Ishikawa (cell line): ENCODE results near the gene LGR6.

Source experiments
- CEBPB ChIP-seq: IDR thresholded peaks from 2 replicates; pipeline ENCODE4 v1.6.1; 2012
- CREB1 ChIP-seq: IDR thresholded peaks from 2 replicates; pipeline ENCODE4 v1.6.1; 2012; ENCODE audit warnings: low read depth
- EGR1 ChIP-seq: IDR thresholded peaks from 2 replicates; pipeline ENCODE4 v1.6.1; 2012
- EP300 ChIP-seq: IDR thresholded peaks from 2 replicates; pipeline ENCODE4 v1.6.1; 2012; ENCODE audit warnings: borderline replicate concordance
- FOXM1 ChIP-seq: IDR thresholded peaks from 2 replicates; pipeline ENCODE4 v1.6.1; 2012; ENCODE audit warnings: low read depth, borderline replicate concordance
- NFIC ChIP-seq: IDR thresholded peaks from 2 replicates; pipeline ENCODE4 v1.6.1; 2012
- RAD21 ChIP-seq: IDR thresholded peaks from 2 replicates; pipeline ENCODE4 v1.6.1; 2012; ENCODE audit warnings: low read depth
- TAF1 ChIP-seq: IDR thresholded peaks from 2 replicates; pipeline ENCODE4 v1.6.1; 2012; ENCODE audit warnings: low read depth, mild to moderate bottlenecking
- TCF12 ChIP-seq: IDR thresholded peaks from 2 replicates; pipeline ENCODE4 v1.6.1; 2012; ENCODE audit warnings: low read depth
- TEAD4 ChIP-seq: IDR thresholded peaks from 2 replicates; pipeline ENCODE4 v1.6.1; 2012
- YY1 ChIP-seq: IDR thresholded peaks from 2 replicates; pipeline ENCODE4 v1.6.1; 2012; ENCODE audit warnings: low read depth
- ZBTB7A ChIP-seq: IDR thresholded peaks from 2 replicates; pipeline ENCODE4 v1.6.1; 2012; ENCODE audit warnings: low read depth
- TF ChIP-seq, protein P1 (sequence below): IDR thresholded peaks from 2 replicates; pipeline ENCODE4 v1.6.1; 2012
- TF ChIP-seq, protein P2 (sequence below): IDR thresholded peaks from 2 replicates; pipeline ENCODE4 v1.6.1; 2012
- TF ChIP-seq, protein P3 (sequence below): IDR thresholded peaks from 2 replicates; pipeline ENCODE4 v1.6.1; 2012; ENCODE audit warnings: low read depth, mild to moderate bottlenecking

LGR6 gene

DNA sequence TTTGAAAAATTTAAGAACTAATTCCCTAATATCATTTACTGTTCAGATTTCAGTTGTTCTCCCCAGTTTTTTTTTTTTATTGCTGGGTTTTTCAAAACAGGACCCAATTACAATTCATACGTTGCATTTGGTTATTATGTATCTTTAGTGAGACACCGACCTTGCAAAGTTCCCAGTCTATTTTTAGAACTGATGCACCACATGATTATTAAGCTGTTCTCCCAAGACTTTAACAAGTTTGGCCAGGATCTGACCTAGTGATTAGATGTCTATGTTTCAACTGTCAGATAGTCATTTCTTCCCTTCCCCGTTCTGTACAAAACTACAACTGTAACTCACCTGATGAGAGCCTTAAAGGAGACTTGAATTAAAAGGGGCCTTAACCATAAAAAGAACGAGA, 140.3 kb downstream of the LGR6 start:
- TF ChIP-seq, protein P1, sequence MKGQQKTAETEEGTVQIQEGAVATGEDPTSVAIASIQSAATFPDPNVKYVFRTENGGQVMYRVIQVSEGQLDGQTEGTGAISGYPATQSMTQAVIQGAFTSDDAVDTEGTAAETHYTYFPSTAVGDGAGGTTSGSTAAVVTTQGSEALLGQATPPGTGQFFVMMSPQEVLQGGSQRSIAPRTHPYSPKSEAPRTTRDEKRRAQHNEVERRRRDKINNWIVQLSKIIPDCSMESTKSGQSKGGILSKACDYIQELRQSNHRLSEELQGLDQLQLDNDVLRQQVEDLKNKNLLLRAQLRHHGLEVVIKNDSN, result no peak
- TF ChIP-seq FOXM1 (no peak), EP300 (no peak), TCF12 (no peak), CREB1 (no peak), CEBPB (no peak), EGR1 (no peak), ZBTB7A (no peak), TEAD4 (no peak), NFIC (no peak), TAF1 (no peak), RAD21 (no peak), YY1 (no peak)
- TF ChIP-seq, protein P2, sequence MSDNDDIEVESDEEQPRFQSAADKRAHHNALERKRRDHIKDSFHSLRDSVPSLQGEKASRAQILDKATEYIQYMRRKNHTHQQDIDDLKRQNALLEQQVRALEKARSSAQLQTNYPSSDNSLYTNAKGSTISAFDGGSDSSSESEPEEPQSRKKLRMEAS, result no peak
- TF ChIP-seq, protein P3, sequence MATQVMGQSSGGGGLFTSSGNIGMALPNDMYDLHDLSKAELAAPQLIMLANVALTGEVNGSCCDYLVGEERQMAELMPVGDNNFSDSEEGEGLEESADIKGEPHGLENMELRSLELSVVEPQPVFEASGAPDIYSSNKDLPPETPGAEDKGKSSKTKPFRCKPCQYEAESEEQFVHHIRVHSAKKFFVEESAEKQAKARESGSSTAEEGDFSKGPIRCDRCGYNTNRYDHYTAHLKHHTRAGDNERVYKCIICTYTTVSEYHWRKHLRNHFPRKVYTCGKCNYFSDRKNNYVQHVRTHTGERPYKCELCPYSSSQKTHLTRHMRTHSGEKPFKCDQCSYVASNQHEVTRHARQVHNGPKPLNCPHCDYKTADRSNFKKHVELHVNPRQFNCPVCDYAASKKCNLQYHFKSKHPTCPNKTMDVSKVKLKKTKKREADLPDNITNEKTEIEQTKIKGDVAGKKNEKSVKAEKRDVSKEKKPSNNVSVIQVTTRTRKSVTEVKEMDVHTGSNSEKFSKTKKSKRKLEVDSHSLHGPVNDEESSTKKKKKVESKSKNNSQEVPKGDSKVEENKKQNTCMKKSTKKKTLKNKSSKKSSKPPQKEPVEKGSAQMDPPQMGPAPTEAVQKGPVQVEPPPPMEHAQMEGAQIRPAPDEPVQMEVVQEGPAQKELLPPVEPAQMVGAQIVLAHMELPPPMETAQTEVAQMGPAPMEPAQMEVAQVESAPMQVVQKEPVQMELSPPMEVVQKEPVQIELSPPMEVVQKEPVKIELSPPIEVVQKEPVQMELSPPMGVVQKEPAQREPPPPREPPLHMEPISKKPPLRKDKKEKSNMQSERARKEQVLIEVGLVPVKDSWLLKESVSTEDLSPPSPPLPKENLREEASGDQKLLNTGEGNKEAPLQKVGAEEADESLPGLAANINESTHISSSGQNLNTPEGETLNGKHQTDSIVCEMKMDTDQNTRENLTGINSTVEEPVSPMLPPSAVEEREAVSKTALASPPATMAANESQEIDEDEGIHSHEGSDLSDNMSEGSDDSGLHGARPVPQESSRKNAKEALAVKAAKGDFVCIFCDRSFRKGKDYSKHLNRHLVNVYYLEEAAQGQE, result no peak

DNA sequence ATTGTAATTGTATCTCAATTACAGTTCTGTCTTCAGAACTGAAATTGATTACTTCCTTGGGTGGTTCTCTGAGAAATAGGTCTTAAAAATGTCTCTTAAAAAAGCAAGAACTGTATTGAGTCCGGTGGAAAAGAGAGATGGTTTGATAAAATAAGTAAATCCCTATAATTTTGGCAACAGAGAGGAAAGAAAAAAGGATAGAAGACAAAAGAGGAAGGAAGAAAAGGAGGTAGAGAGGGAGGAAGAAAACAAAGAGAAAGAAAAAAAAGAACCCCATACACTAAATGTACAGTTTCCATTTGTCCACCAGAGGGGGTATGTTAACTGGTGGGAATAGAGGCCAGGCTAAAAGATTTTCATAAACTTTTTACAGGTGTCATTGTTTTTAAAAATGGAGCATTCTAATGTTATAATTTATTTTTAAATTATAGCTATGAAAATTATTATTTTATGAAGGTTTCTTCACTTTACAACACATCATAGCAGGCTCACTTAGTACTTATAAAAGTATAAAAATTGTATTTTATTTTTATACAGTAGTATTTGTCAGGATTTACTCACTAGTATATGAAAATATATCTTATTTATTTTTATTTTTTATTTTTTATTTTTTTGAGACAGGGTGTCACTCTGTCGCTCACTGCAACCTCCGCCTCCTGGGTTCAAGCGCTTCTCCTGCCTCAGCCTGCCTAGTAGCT, 150.2 kb downstream of the LGR6 start:
- TF ChIP-seq, protein P2, result no peak
- peak; percentile 69 for TF ChIP-seq RAD21
- TF ChIP-seq ZBTB7A, result no peak

DNA sequence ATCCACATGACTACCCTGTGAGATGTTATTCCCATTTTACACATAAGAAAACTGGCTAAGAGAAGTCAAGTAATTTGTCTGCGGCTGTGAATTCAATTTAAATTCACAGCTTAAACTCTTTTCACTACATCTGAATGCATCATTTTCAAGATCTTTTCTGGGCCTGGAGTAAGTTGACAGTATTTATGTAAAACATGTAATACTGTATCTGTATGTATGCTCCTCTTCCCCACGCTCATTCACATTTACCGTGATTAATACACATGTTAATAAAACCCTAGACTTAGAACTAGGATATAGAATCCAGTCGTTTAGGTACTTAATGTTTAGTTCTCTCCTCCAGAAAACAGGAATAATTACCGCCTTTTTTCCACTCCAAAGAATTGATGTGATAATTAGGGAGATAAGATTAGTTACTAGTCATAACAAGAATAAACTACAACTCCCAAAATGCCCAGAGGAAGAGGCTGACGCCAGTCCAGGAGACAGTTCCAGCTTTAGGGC, 154.5 kb downstream of the LGR6 start:
- TF ChIP-seq TAF1, result no peak
- 0 out of 2 replicates have a peak, but pooled peaks have one; percentile 55 for TF ChIP-seq NFIC
- 0 out of 2 replicates have a peak, but pooled peaks have one; percentile 61 for TF ChIP-seq CEBPB
- no peak for TF ChIP-seq YY1
- peak; percentile 90 for TF ChIP-seq CREB1

DNA sequence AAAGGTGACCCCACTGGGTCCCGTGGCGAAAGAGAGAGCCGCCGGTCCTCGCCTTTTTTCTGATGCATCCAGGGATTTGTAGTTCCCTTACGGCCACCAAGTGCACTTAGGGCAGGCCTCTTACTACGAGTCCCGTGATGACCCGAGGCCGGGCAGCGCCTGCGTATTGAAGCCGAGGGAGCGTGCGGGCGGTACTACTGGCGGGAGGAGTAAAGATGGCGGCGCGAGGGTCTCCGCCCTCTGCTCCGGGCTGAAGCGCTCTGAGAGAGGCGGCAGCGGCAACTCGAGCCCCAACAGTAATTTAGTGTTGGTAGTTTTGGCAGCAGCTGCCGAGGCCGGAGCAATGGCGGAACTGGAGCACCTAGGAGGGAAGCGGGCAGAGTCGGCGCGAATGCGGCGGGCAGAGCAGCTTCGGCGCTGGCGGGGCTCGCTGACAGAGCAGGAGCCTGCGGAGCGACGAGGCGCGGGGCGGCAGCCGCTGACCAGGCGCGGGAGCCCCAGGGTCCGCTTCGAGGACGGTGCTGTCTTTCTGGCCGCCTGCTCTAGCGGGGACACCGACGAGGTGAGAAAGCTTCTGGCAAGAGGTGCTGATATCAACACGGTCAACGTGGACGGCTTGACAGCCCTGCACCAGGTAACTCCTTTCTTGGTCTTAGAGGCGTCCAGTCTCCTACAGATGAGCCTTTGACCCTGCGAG, 155.1 kb downstream of the LGR6 start, which contains the start of gene PPP1R12B:
Gene PPP1R12B (plus strand): TSS at position 191 of the 697 bp plus-strand sequence. CDS start 153 bp downstream, at position 344.
- TF ChIP-seq CEBPB (no peak; the same call in 1 of the 2 replicates), EP300 (no peak; the same call in 1 of the 2 replicates), ZBTB7A (0 out of 2 replicates have a peak, but pooled peaks have one; percentile 54), NFIC (no peak; the same call in 1 of the 2 replicates), FOXM1 (no peak), TEAD4 (no peak), RAD21 (no peak), EGR1 (peak; percentile 39; the same call in 1 of the 2 replicates), CREB1 (peak; percentile 7; the same call in 1 of the 2 replicates), TCF12 (peak; percentile 59), TAF1 (peak; percentile 98), YY1 (peak; percentile 98)
- TF ChIP-seq, protein P1, result peak; percentile 84
- TF ChIP-seq, protein P3, result no peak
- TF ChIP-seq, protein P2, result peak; percentile 55

DNA sequence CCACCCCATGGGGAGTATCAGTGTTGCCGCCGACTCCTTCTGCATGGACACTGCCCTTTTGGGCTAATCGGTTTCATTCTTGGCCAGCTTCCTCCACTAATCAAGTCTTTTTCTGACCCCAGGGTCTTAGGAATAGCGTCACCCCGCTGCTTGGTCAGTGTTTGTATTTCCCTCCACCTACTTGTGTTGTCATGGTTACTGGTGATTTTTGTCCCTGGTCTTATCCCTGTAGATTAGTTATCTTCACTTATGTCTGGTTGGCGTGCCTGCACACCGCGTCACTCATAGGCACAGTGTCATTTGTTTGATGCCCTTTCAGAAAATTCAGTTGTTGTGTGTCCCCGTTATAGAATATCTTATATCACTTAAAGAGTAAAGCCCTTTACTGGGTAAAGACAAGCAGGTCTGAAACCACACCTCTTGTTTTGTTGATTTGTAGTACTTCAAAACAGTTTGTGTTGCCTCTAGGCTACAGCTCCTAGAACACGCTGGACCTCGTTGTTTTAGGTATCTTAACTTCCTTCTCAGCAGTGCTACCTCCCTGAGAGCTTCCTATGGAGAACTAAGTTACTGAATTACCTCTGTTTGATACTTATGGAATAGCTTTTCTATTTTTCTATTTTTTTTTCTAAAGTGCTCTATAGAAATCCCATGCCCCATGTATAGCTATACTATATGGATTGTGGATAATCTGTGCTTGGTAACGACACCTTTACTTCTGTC, 155.8 kb downstream of the LGR6 start:
- TF ChIP-seq, protein P3, result no peak
- TF ChIP-seq, protein P2, result no peak
- TF ChIP-seq ZBTB7A (no peak), EGR1 (no peak), TCF12 (no peak), RAD21 (no peak), CREB1 (no peak), FOXM1 (no peak), YY1 (no peak), NFIC (no peak), TAF1 (no peak), CEBPB (no peak), EP300 (no peak)
- TF ChIP-seq, protein P1, result no peak
